Measurements from ENCODE around the gene SPG7. TPM values are rescaled to one million over a fixed set of nuclear protein-coding genes. Genes with fewer than 3 reads are reported as not detected.
A peak's percentile ranks its signal among the peaks of the same experiment; 100 is the strongest.

The SPG7 gene
- polyA plus RNA-seq, 1 donor from 2014 or later: 47.0 TPM

GRCh38 chr16:89554343-89554742 lies 46.1 kb downstream of the SPG7 start:
- Mint-ChIP-seq H3K36me3 (peaks cover 1% of the 10 kb centered on the region), H3K4me3 (no peak overlapping the region), H3K9me3 (no peaks in the 10 kb centered on the region), H3K27ac (no peak overlapping the region), H3K27me3 (no peaks in the 10 kb centered on the region), H3K4me1 (peaks cover 0 to 15% (median 3%) of the 10 kb centered on the region in 3 donors)

GRCh38 chr16:89555265-89555664 lies 47.1 kb downstream of the SPG7 start:
- Mint-ChIP-seq H3K36me3 (peaks cover 1% of the 10 kb centered on the region), H3K27me3 (no peaks in the 10 kb centered on the region), H3K4me3 (no peak overlapping the region), H3K4me1 (peaks cover 0 to 20% (median 5%) of the 10 kb centered on the region in 3 donors), H3K27ac (no peak overlapping the region), H3K9me3 (no peaks in the 10 kb centered on the region)

- peak overlapping the region in 2 of 4 donors; percentile 28 to 95 for H3K4me3 Mint-ChIP-seq
- no peaks in the 10 kb centered on the region for H3K9me3 Mint-ChIP-seq
- H3K27me3 Mint-ChIP-seq: no peaks in the 10 kb centered on the region
- H3K36me3 Mint-ChIP-seq: peaks cover 1% of the 10 kb centered on the region
- peaks cover 0 to 24% (median 5%) of the 10 kb centered on the region in 3 donors for H3K4me1 Mint-ChIP-seq
- H3K27ac Mint-ChIP-seq: no peak overlapping the region
Measured at GRCh38 chr16:89555780-89556179, 47.6 kb downstream of the SPG7 start.

- peaks cover 7% of the 10 kb centered on the region for H3K36me3 Mint-ChIP-seq
- H3K27me3 Mint-ChIP-seq: no peaks in the 10 kb centered on the region
- H3K9me3 Mint-ChIP-seq: no peaks in the 10 kb centered on the region
- peaks cover 4 to 29% (median 10%) of the 10 kb centered on the region in 3 donors for H3K4me1 Mint-ChIP-seq
- H3K27ac Mint-ChIP-seq: peak overlapping the region in 2 of 3 donors; percentile 64 to 93
- H3K4me3 Mint-ChIP-seq: peak overlapping the region in 2 of 4 donors; percentile 81 to 95
Measured at GRCh38 chr16:89556750-89557689, 48.8 kb downstream of the SPG7 start.

- peak overlapping the region in 2 of 4 donors; percentile 81 to 95 for H3K4me3 Mint-ChIP-seq
- no peaks in the 10 kb centered on the region for H3K27me3 Mint-ChIP-seq
- peaks cover 10 to 38% (median 16%) of the 10 kb centered on the region in 3 donors for H3K4me1 Mint-ChIP-seq
- H3K9me3 Mint-ChIP-seq: no peaks in the 10 kb centered on the region
- H3K27ac Mint-ChIP-seq: peak overlapping the region in 2 of 3 donors; percentile 64 to 93
- H3K36me3 Mint-ChIP-seq: peaks cover 6% of the 10 kb centered on the region
Measured at GRCh38 chr16:89557690-89558490, 49.7 kb downstream of the SPG7 start.

GRCh38 chr16:89560378-89561141 lies 52.4 kb downstream of the SPG7 start, which contains the start of gene RPL13:
Gene RPL13 (plus strand): TSS chr16:89560682. CDS start chr16:89560960, 278 bp downstream.
- H3K4me1 Mint-ChIP-seq: peaks cover 28 to 53% (median 33%) of the 10 kb centered on the region in 3 donors
- peaks cover 10% of the 10 kb centered on the region for H3K36me3 Mint-ChIP-seq

GRCh38 chr16:89561142-89561883 lies 53.1 kb downstream of the SPG7 start:
- H3K4me1 Mint-ChIP-seq: peaks cover 34 to 56% (median 38%) of the 10 kb centered on the region in 3 donors
- peaks cover 10% of the 10 kb centered on the region for H3K36me3 Mint-ChIP-seq
- no peaks in the 10 kb centered on the region for H3K27me3 Mint-ChIP-seq
- no peaks in the 10 kb centered on the region for H3K9me3 Mint-ChIP-seq
- H3K4me3 Mint-ChIP-seq: peak overlapping the region; percentile 95 to 100 (median 97)
- H3K27ac Mint-ChIP-seq: peak overlapping the region; percentile 94 to 99 (median 97)

More at GRCh38 chr16:89560378-89561141, 52.4 kb downstream of the SPG7 start, which contains the start of gene RPL13:
- Mint-ChIP-seq H3K4me3 (peak within 1 kb of the TSS; percentile 95 to 100 (median 97)), H3K27ac (peak within 1 kb of the TSS; percentile 96 to 99 (median 97)), H3K27me3 (no peaks in the 10 kb centered on the region), H3K9me3 (no peaks in the 10 kb centered on the region)

- peak overlapping the region; percentile 95 to 100 (median 97) for H3K4me3 Mint-ChIP-seq
- H3K9me3 Mint-ChIP-seq: no peaks in the 10 kb centered on the region
- H3K27me3 Mint-ChIP-seq: no peaks in the 10 kb centered on the region
- peaks cover 35 to 52% (median 38%) of the 10 kb centered on the region in 3 donors for H3K4me1 Mint-ChIP-seq
- H3K27ac Mint-ChIP-seq: peak overlapping the region; percentile 94 to 99 (median 97)
- H3K36me3 Mint-ChIP-seq: peaks cover 10% of the 10 kb centered on the region
Measured at GRCh38 chr16:89561884-89562599, 53.8 kb downstream of the SPG7 start.

GRCh38 chr16:89562939-89563338 lies 54.7 kb downstream of the SPG7 start:
- Mint-ChIP-seq H3K36me3 (peaks cover 10% of the 10 kb centered on the region), H3K27me3 (no peaks in the 10 kb centered on the region), H3K9me3 (no peaks in the 10 kb centered on the region), H3K4me3 (peak overlapping the region in 2 of 4 donors; percentile 97 to 100), H3K27ac (peak overlapping the region in 2 of 3 donors; percentile 97 to 99), H3K4me1 (peaks cover 35 to 51% (median 35%) of the 10 kb centered on the region in 3 donors)

GRCh38 chr16:89563639-89564392 lies 55.6 kb downstream of the SPG7 start:
- no peaks in the 10 kb centered on the region for H3K9me3 Mint-ChIP-seq
- H3K4me3 Mint-ChIP-seq: peak overlapping the region; percentile 16 to 87 (median 68)
- H3K27ac Mint-ChIP-seq: peak overlapping the region in 2 of 3 donors; percentile 85
- H3K27me3 Mint-ChIP-seq: no peaks in the 10 kb centered on the region
- peaks cover 35 to 51% (median 35%) of the 10 kb centered on the region in 3 donors for H3K4me1 Mint-ChIP-seq
- peaks cover 10% of the 10 kb centered on the region for H3K36me3 Mint-ChIP-seq

GRCh38 chr16:89564476-89565255 lies 56.5 kb downstream of the SPG7 start:
- no peaks in the 10 kb centered on the region for H3K27me3 Mint-ChIP-seq
- peaks cover 34 to 51% (median 35%) of the 10 kb centered on the region in 3 donors for H3K4me1 Mint-ChIP-seq
- no peaks in the 10 kb centered on the region for H3K9me3 Mint-ChIP-seq
- H3K4me3 Mint-ChIP-seq: peak overlapping the region; percentile 34 to 87 (median 68)
- H3K27ac Mint-ChIP-seq: peak overlapping the region; percentile 85 to 96 (median 85)
- peaks cover 10% of the 10 kb centered on the region for H3K36me3 Mint-ChIP-seq

- Mint-ChIP-seq H3K27ac (peak overlapping the region; percentile 71 to 96 (median 85)), H3K36me3 (peaks cover 10% of the 10 kb centered on the region), H3K9me3 (no peaks in the 10 kb centered on the region), H3K4me3 (peak overlapping the region; percentile 34 to 86 (median 66)), H3K4me1 (peaks cover 33 to 46% (median 35%) of the 10 kb centered on the region in 3 donors), H3K27me3 (no peaks in the 10 kb centered on the region)
Measured at GRCh38 chr16:89565256-89565505, 57.0 kb downstream of the SPG7 start.

Measured in IgD-negative memory B cell (primary cell).